IPS DF 19.7 (cell line): Measurements from ENCODE around the gene SESN2.

Experiments used
- DNase-seq: peaks from one replicate; pipeline ENCODE4 v3.0.0-alpha.2; 2013; ENCODE audit warnings: low read depth, low spot score

The SESN2 gene, protein sequence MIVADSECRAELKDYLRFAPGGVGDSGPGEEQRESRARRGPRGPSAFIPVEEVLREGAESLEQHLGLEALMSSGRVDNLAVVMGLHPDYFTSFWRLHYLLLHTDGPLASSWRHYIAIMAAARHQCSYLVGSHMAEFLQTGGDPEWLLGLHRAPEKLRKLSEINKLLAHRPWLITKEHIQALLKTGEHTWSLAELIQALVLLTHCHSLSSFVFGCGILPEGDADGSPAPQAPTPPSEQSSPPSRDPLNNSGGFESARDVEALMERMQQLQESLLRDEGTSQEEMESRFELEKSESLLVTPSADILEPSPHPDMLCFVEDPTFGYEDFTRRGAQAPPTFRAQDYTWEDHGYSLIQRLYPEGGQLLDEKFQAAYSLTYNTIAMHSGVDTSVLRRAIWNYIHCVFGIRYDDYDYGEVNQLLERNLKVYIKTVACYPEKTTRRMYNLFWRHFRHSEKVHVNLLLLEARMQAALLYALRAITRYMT

GRCh38 chr1:28259252-28259933 lies at the start of gene SESN2:
SESN2 (plus strand) TSS chr1:28259518; CDS start chr1:28259848, 330 bp downstream.
- DNase-seq, result peak; percentile 88

- DNase-seq, result no peak
Observed at GRCh38 chr1:28209700-28210099, 49.6 kb upstream of the SESN2 start.

GRCh38 chr1:28213315-28213714 lies 46.0 kb upstream of the SESN2 start:
- no peak for DNase-seq

DNA sequence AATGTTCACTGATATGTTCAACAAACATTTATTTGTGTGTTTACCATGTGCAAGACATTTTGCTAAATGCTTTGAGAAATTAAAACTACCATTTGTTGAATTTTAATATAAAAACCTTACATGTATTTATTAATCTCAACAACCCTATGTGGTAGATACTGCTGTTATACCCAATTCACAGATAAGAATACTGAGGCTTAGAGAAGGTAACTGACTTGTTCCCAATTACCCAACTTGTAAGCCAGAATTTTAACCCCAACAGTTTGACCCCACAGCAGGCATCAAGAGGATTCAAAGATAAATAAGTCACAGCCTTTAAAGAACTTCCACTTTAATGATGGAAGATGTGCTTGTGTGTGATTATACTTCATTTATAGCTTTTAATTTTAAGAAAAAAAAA lies 30.2 kb upstream of the SESN2 start:
- no peak for DNase-seq

- no peak for DNase-seq
Observed at GRCh38 chr1:28229996-28230395, 29.3 kb upstream of the SESN2 start.

DNA sequence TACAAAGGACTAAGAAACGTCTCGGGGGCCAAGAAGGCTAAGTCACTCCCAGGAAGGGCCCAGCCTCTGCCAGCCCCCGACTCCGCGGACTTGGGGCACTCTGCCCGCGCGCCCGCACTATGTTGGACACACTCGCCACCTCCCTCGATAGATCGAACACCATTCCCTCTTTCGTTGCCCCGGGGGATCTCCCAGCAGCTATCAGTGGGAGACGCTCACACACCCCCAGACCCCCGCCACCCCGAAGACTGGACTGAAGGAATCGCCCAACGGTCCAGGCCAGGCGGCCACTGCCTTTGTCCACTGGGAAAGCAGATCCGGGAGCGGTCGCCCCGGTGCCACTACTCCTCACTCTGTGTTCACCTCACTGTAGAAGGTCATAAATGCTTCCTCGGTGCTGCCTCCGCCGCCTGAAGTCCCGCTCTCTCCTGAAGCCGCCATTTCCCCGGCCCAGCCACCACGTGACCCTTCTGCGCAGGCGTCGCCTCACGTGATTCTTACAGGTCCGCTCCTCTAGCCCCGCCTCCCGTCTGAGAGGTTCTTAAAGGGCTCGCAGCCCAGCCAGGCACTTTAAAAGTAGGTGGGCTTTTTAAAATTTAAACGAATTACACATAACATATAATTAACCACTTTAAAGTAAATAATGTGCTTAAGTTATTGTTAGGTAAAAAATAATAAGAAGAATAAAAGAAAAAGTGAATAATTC lies 26.6 kb upstream of the SESN2 start, which contains the start of gene DNAJC8:
Gene DNAJC8 (minus strand): TSS at position 472 of the 706 bp plus-strand sequence. CDS start 31 bp downstream, at position 441.
- peak; percentile 68 for DNase-seq

DNA sequence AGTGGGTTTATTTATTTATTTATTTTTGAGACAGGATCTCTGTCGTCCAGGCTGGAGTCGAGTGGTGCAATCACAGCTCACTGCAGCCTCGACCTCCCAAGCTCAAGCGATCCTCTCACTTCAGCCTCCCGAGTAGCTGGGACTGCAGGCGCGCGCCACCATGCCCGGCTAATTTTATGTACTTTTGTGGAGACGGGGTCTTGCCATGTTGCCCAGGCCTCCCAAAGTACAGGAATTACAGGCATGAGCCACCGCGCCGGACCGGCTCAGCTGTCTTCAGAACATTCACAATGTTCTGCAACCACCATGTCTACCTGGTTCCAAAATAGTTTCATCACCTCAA lies 26.1 kb upstream of the SESN2 start:
- DNase-seq, result no peak

GRCh38 chr1:28235755-28236655 lies 23.3 kb upstream of the SESN2 start, which contains the start of gene ATP5IF1:
ATP5IF1 (plus strand) TSS chr1:28236124; CDS start chr1:28236184, 60 bp downstream.
- peak; percentile 95 for DNase-seq

- no peak for DNase-seq
Observed at GRCh38 chr1:28236656-28237322, 22.5 kb upstream of the SESN2 start.

DNA sequence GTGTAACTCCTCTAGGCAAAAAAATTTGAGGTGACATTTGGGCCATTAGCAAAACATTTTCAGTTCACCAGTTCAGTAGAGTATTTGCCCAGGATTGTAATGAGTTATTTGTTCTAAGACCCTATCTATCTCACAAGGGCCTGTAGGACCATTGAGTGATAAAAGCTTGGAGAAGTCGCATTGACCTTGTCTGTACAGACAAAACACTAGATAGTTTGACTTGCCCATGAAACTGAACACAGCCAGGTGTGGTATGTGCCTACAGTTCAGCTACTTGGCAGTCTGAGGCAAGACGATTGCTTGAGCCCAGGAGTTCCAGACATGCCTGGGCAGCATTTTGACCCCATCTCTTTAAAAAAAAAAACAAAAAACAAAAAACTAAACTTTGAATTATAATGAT lies 20.3 kb upstream of the SESN2 start:
- no peak for DNase-seq

- DNase-seq, result no peak
Observed at GRCh38 chr1:28240024-28240423, 19.3 kb upstream of the SESN2 start.

- DNase-seq, result no peak
Observed at GRCh38 chr1:28241638-28242241, 17.6 kb upstream of the SESN2 start.

GRCh38 chr1:28243685-28244311 lies 15.5 kb upstream of the SESN2 start:
- no peak for DNase-seq

DNA sequence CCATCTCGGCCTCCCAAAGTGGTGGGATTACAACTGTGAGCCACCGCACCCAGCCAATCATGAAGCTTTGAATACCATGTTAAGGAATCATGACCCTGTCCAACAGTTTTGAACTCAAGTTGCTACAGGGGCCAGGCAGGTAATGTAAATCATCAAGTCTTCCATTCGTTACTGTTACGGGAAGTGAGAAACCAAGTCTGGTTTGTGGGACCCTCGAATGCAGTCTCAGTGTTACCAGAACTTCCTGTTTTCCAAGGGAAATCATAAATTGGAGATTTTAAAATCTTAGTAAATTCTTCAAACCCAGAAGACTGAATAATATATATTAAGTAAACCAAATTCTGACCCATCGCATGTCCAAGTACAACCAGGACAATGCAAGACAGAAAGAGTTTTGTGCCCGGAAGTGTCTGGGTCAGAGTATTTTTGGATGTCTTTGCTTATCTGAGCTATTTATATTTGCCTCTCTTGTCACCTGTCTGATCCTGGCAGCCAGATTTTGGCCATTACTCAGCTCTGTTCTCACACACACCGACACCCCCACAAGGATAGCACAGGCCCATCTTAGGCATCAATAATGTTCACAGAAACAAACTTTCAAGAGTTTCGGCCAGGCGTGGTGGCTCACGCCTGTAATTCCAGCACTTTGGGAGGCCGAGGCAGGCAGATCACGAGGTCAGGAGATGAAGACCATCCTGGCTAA lies 14.6 kb upstream of the SESN2 start:
- no peak for DNase-seq

DNA sequence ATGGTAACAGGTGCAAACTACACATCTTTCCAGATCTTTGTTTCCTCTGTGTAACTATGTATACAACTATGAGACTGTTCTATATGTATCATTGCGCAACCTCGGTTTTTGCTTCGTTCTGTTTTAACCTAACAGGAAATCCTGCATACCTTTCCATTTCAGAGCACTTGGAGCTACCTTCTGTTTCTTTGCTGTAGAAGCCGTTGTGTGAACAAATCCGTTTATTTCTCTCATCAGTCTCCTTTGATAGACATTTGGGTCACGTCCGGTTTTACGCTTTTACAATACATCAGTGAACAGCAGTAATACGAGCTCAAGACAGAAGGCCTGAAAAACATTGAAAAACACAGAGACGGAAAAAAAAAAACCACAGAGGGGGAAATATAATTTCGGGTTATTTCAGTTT lies 12.9 kb upstream of the SESN2 start:
- no peak for DNase-seq

DNA sequence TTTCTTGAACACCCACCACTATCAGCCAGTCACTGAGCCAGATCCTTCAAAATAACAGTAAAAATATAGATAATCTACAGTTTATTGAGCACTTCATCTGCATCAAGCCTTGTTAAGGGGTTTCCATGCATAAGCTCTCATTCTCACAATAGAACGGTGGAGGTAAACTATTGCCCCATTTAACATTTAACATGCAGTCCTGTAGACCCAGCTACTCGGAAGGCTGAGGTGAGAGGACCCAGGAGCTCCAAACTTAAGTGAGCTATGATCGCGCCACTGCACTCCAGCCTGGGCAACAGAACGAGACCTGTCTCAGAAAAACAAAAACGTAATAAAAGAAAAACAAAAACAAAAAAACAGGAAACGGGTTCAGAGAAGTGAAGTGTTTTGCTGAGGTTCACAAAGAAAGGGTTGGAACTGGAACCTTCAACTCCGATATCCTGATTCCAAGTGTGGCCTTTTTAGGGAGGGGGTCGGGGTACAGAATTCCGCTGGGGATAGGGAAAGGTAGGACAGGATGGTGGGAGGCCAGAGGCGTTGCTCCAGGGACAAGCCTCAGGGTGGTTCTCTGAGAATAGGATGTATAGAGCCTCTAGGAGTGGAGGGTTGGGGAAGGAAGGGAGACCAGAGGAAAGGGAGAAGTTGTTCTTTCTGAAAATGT lies 11.6 kb upstream of the SESN2 start:
- DNase-seq, result no peak

- DNase-seq, result no peak
Observed at GRCh38 chr1:28248273-28249012, 10.9 kb upstream of the SESN2 start.
